Measurements from ENCODE around the gene HDAC3. TPM values are rescaled to one million over a fixed set of nuclear protein-coding genes. Genes with fewer than 3 reads are reported as not detected.

The HDAC3 gene
- total RNA-seq, 1 experiment from 2014 or later: 96.3 TPM

DNA sequence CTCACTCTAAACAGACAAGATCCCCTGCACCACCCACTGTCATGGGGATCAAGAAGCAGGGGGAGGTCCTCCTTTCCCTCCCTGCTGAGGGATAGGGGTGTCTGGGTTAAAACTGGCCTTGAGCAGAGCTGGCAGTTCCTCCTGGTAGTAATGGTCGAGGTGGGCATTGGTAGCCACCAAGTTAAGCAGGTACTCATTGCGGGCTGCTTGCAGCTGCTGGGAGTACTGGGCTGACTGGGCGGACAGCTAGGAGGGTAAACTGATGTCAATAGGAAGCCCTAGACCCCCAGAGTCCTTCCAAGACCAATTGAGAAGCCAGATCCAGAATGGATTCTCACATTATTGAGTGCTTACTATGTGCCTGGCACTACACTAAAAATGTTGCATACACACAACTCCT lies 11.2 kb upstream of the HDAC3 start:
- CTCF ChIA-PET: no interaction called here
- H3K4me1 Mint-ChIP-seq (ENCODE audit: low read depth, unreplicated experiment): peaks cover 10% of the 10 kb centered on the region

DNA sequence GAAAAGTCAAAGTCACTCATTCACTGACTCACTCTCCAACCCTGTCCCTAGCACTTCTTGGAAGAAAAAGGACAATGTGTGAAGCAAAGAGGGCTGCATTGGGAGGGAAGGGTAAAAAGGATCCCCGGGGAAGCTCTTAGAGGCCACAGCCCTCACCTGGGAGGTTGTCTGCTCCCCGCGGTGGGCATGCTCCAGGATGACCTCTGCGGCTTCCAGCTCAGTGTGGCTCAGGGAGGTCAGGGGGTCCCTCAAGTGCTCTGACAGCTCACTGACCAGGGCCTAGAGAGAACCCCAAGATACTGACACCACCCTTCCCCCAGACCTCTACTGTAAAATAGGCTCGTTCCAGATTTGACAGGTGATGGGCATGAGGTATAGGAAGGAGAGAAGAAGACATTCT lies 10.6 kb upstream of the HDAC3 start:
- DNase-seq: no peak
- Mint-ChIP-seq H3K4me1 (ENCODE audit: low read depth, unreplicated experiment) (peaks cover 12% of the 10 kb centered on the region), H3K27me3 (ENCODE audit: unreplicated experiment) (no peaks in the 10 kb centered on the region), H3K27ac (ENCODE audit: unreplicated experiment) (no peak overlapping the region), H3K4me3 (ENCODE audit: low read depth, unreplicated experiment) (no peak overlapping the region), H3K9me3 (ENCODE audit: low read depth, unreplicated experiment) (no peaks in the 10 kb centered on the region), H3K36me3 (ENCODE audit: insufficient read depth, unreplicated experiment) (peaks cover 37% of the 10 kb centered on the region)
- CTCF ChIA-PET: no interaction called here
- no TSS peak for BruUV-seq (replicated peaks)
- intact Hi-C loops (cut with micrococcal nuclease; ENCODE audit: unreplicated experiment): no loop called here
- TF ChIP-seq, protein P1, sequence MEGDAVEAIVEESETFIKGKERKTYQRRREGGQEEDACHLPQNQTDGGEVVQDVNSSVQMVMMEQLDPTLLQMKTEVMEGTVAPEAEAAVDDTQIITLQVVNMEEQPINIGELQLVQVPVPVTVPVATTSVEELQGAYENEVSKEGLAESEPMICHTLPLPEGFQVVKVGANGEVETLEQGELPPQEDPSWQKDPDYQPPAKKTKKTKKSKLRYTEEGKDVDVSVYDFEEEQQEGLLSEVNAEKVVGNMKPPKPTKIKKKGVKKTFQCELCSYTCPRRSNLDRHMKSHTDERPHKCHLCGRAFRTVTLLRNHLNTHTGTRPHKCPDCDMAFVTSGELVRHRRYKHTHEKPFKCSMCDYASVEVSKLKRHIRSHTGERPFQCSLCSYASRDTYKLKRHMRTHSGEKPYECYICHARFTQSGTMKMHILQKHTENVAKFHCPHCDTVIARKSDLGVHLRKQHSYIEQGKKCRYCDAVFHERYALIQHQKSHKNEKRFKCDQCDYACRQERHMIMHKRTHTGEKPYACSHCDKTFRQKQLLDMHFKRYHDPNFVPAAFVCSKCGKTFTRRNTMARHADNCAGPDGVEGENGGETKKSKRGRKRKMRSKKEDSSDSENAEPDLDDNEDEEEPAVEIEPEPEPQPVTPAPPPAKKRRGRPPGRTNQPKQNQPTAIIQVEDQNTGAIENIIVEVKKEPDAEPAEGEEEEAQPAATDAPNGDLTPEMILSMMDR (IDR thresholded peaks at IDR 0.05; ENCODE audit: unreplicated experiment): no peak

More for the DNA sequence above, 11.2 kb upstream of the HDAC3 start:
- Mint-ChIP-seq H3K27ac (ENCODE audit: unreplicated experiment) (no peak overlapping the region), H3K36me3 (ENCODE audit: insufficient read depth, unreplicated experiment) (peaks cover 37% of the 10 kb centered on the region), H3K27me3 (ENCODE audit: unreplicated experiment) (no peaks in the 10 kb centered on the region), H3K4me3 (ENCODE audit: low read depth, unreplicated experiment) (no peak overlapping the region), H3K9me3 (ENCODE audit: low read depth, unreplicated experiment) (no peaks in the 10 kb centered on the region)
- intact Hi-C loops (cut with micrococcal nuclease; ENCODE audit: unreplicated experiment): no loop called here
- BruUV-seq (replicated peaks): no TSS peak
- no peak for DNase-seq
- TF ChIP-seq, protein P1 (IDR thresholded peaks at IDR 0.05; ENCODE audit: unreplicated experiment): no peak

DNA sequence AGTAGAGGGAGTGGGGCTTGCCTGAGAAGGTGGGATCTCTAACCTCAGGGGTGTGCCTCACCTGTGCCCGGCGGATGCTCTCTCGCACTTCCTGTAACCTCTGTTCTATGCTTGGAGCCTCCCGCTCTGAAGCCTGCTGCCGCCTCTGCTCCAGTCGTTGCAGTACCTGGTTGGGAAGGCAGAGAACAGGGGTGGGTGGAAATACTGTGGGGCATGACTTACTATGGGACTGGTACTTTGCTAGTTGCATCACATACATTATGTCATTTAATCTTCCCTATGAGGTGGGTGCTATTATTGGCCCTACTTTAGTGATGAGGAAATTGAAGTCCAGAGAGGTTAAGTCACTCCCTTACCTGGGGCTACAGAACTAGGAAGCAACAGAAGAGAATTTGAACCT lies 9.4 kb upstream of the HDAC3 start:
- no peak for DNase-seq
- intact Hi-C loops (cut with micrococcal nuclease; ENCODE audit: unreplicated experiment): no loop called here
- H3K4me3 Mint-ChIP-seq (ENCODE audit: low read depth, unreplicated experiment): no peak overlapping the region
- no peak overlapping the region for H3K27ac Mint-ChIP-seq (ENCODE audit: unreplicated experiment)
- H3K36me3 Mint-ChIP-seq (ENCODE audit: insufficient read depth, unreplicated experiment): peaks cover 32% of the 10 kb centered on the region
- no peaks in the 10 kb centered on the region for H3K9me3 Mint-ChIP-seq (ENCODE audit: low read depth, unreplicated experiment)
- TF ChIP-seq, protein P1 (IDR thresholded peaks at IDR 0.05; ENCODE audit: unreplicated experiment): no peak
- no TSS peak for BruUV-seq (replicated peaks)
- CTCF ChIA-PET: no interaction called here
- no peaks in the 10 kb centered on the region for H3K27me3 Mint-ChIP-seq (ENCODE audit: unreplicated experiment)
- H3K4me1 Mint-ChIP-seq (ENCODE audit: low read depth, unreplicated experiment): peaks cover 18% of the 10 kb centered on the region

DNA sequence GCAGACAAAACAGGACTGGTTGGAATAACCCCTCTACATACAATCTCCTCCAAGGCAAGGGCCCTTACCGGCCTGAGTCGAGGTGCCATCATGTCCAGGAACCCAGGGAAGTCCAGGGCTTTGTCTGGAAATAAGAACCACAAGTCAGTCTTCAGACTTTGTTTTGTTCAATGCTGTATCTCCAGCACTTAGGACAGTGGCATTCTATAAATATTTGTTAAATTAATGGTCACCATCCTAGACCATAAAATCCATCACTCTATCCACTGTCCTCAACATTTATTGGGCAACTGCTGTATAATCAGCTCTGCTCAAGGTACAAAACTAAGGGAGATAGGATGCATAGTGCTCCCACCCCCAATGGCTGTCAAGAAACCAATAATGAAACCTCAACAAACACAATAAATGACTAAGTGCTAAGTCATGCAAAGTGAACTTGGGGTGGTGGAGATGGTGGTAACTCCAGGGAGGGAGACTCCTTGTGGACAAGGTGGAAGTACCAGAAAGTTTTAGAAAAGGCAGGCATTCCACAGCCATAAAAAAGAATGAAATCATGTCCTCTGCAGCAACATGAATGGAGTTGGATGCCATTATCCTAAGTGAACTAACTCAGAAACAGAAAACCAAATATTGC lies 5.1 kb upstream of the HDAC3 start:
- CTCF ChIA-PET: interaction anchor here (1.9 kb wide), 1 partner anchor 50 kb away, joined by 6 read pairs; no protein-coding TSS in a partner anchor
- no TSS peak for BruUV-seq (replicated peaks)
- H3K27ac Mint-ChIP-seq (ENCODE audit: unreplicated experiment): no peak overlapping the region
- peaks cover 38% of the 10 kb centered on the region for H3K36me3 Mint-ChIP-seq (ENCODE audit: insufficient read depth, unreplicated experiment)
- TF ChIP-seq, protein P1 (IDR thresholded peaks at IDR 0.05; ENCODE audit: unreplicated experiment): peak; percentile 56
- no peaks in the 10 kb centered on the region for H3K27me3 Mint-ChIP-seq (ENCODE audit: unreplicated experiment)
- H3K9me3 Mint-ChIP-seq (ENCODE audit: low read depth, unreplicated experiment): no peaks in the 10 kb centered on the region
- intact Hi-C loops (cut with micrococcal nuclease; ENCODE audit: unreplicated experiment): no loop called here
- H3K4me1 Mint-ChIP-seq (ENCODE audit: low read depth, unreplicated experiment): peaks cover 20% of the 10 kb centered on the region
- peak; percentile 54 for DNase-seq
- H3K4me3 Mint-ChIP-seq (ENCODE audit: low read depth, unreplicated experiment): no peak overlapping the region
